Calu3 (cell line): ENCODE results near the gene NXNL1. TPM values are rescaled to one million over a fixed set of nuclear protein-coding genes. Genes with fewer than 3 reads are reported as not detected.

Experiments used
- BruUV-seq: library from RNA; stranded (reverse); fragments of 400-500 nt; replicated peaks from 2 replicates; lab custom pipeline; 2021; lab: Mats Ljungman, UMichigan
- CTCF ChIA-PET: fragments of 300-600 bp; sonication (Branson Sonifier 250); formaldehyde crosslinking; loops from one replicate; lab custom pipeline; 2022; ENCODE audit warnings: antibody characterized with exemption; lab: Charles Lee
- DNase-seq: peaks from one replicate; pipeline ENCODE4 v3.0.0; 2022
- H3K27ac Mint-ChIP-seq: one replicate; pipeline ENCODE4 v1.8.0; 2022; ENCODE audit warnings: mixed read lengths; ENCODE audit not compliant: unreplicated experiment
- H3K27me3 Mint-ChIP-seq: one replicate; pipeline ENCODE4 v1.8.0; 2022; ENCODE audit warnings: mixed read lengths; ENCODE audit not compliant: unreplicated experiment
- H3K36me3 Mint-ChIP-seq: one replicate; pipeline ENCODE4 v1.8.0; 2022; ENCODE audit warnings: mild to moderate bottlenecking, moderate library complexity, mixed read lengths; ENCODE audit not compliant: insufficient read depth, unreplicated experiment
- H3K4me1 Mint-ChIP-seq: one replicate; pipeline ENCODE4 v1.8.0; 2022; ENCODE audit warnings: mild to moderate bottlenecking, low read depth, mixed read lengths; ENCODE audit not compliant: unreplicated experiment
- H3K4me3 Mint-ChIP-seq: one replicate; pipeline ENCODE4 v1.8.0; 2022; ENCODE audit warnings: mild to moderate bottlenecking, low read depth, moderate library complexity, mixed read lengths; ENCODE audit not compliant: unreplicated experiment
- H3K9me3 Mint-ChIP-seq: one replicate; pipeline ENCODE4 v1.8.0; 2022; ENCODE audit warnings: low read depth, mixed read lengths; ENCODE audit not compliant: unreplicated experiment
- CTCF ChIP-seq: fragments of 200-600 bp; IDR thresholded peaks from one replicate; pipeline ENCODE4 v1.8.0; 2022; ENCODE audit warnings: antibody characterized with exemption; ENCODE audit not compliant: unreplicated experiment
- intact Hi-C: fragments of 100-400 bp; cut with micrococcal nuclease; formaldehyde crosslinking; loops from one replicate; pipeline ENCODE4 v1.10.0; 2022; ENCODE audit not compliant: unreplicated experiment
- total RNA-seq: library from RNA; stranded (reverse); gene quantifications from 2 replicates; pipeline ENCODE4 v1.2.3, GENCODE V29; 2022

The NXNL1 gene
- total RNA-seq, 1 experiment from 2014 or later = not detected

DNA sequence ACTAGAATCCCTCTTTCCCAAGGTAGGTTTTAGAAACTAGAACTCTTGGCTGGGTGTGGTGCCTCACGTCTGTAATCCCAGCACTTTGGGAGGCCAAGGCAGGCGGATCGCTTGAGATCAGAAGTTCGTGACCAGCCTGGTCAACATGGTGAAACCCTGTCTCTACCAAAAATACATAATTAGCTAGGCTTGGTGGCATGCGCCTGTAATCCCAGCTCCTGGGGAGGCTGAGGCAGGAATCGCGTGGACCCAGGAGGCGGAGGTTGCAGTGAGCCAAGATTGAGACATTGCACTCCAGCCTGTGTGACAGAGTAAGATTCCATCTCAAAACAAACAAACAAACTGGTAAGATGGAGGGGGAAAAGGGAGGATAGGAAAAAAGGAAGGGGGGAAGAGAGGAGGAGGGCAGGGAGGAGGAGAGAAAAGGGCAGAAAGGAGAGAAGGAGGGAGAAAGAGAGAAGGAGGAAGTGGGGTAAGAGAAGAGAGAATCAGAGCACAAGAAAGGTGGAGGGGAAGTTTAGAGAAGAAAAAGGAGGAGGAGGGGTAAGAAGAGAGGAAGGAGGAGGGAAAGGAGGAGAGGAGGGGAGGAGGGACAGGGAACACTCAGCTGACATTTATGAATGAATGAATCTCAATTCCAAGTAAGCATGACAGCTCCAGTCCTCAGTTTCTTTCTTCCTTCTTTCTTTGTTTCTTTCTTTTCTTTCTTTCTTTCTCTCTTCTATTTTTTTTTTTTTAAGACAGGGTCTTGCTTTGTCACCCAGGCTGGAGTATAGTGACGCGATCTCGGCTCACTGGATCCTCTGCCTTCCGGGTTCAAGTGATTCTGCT lies 7.0 kb upstream of the NXNL1 start:
- Mint-ChIP-seq H3K27me3 (no peaks in the 10 kb centered on the region), H3K4me3 (no peak overlapping the region), H3K36me3 (peaks cover 39% of the 10 kb centered on the region), H3K9me3 (no peaks in the 10 kb centered on the region), H3K4me1 (peaks cover 12% of the 10 kb centered on the region), H3K27ac (peak overlapping the region; percentile 11)
- DNase-seq = no peak
- CTCF ChIA-PET = no interaction called here
- no TSS peak for BruUV-seq
- no peak for TF ChIP-seq CTCF
- intact Hi-C loops = no loop called here

DNA sequence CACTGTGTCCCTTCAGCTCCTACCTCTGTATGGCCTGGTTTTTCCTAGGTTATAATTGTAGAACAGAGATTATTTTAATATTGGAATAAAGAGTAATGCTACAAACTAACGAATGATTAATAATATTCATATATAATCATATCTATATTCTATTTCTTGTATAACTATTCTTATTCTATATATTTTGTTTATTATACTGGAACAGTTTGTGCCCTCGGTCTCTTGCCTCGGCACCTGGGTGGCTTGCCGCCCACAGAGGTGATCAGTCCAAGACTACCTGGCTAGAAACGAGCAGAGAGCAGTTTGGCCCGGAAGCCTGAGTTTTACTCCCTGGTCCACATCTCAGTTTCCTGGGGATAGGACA lies 5.7 kb upstream of the NXNL1 start:
- Mint-ChIP-seq H3K36me3 (peaks cover 29% of the 10 kb centered on the region), H3K4me1 (peaks cover 11% of the 10 kb centered on the region), H3K9me3 (no peaks in the 10 kb centered on the region), H3K4me3 (no peak overlapping the region), H3K27ac (no peak overlapping the region), H3K27me3 (no peaks in the 10 kb centered on the region)
- CTCF ChIA-PET = interaction anchor here (0.6 to 1.1 kb wide), 4 partner anchors 11 to 393 kb away, joined by 3 to 5 read pairs (median 4); no protein-coding TSS in a partner anchor
- no peak for DNase-seq
- BruUV-seq = no TSS peak
- intact Hi-C loops = no loop called here
- no peak for TF ChIP-seq CTCF

GRCh38 chr19:17458970-17459369 lies 1.8 kb downstream of the NXNL1 start:
- Mint-ChIP-seq H3K9me3 (no peaks in the 10 kb centered on the region), H3K36me3 (no peaks in the 10 kb centered on the region), H3K27me3 (peaks cover 30% of the 10 kb centered on the region), H3K27ac (no peak overlapping the region), H3K4me3 (no peak overlapping the region), H3K4me1 (no peaks in the 10 kb centered on the region)
- TF ChIP-seq CTCF = no peak
- CTCF ChIA-PET = no interaction called here
- no TSS peak for BruUV-seq
- intact Hi-C loops = no loop called here
- DNase-seq = no peak

DNA sequence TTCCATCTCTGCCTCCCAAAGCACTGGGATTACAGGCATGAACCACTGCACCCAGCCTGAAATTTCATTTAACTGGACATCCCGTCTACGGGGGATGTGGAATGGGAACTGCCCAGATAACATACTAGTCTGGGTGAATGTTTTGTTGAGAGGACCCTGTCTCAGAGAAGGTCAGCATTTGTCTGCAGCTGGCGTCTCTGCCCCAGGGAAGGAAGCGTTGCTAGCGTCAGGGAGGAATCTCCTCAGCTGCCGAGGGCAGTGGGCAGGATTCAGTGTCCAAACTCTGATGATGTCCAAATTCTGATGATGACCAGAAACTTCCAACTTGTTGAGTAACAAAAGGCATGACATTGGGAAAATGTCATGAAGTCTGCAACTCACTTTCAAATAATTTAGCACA lies 3.1 kb downstream of the NXNL1 start:
- Mint-ChIP-seq H3K27ac (no peak overlapping the region), H3K27me3 (peaks cover 30% of the 10 kb centered on the region), H3K9me3 (no peaks in the 10 kb centered on the region), H3K4me1 (no peaks in the 10 kb centered on the region), H3K4me3 (no peak overlapping the region), H3K36me3 (no peaks in the 10 kb centered on the region)
- intact Hi-C loops = no loop called here
- no TSS peak for BruUV-seq
- DNase-seq = no peak
- CTCF ChIA-PET = interaction anchor here (0.6 kb wide), 1 partner anchor 229 kb away, joined by 3 read pairs; no protein-coding TSS in a partner anchor
- TF ChIP-seq CTCF = no peak
